NCI-H345 (cell line): ENCODE data around the gene CCDC154.
"Not testable (repeated sequence)": the region's sequence is repeated elsewhere in the genome, so short reads cannot be mapped to it uniquely, and the experiment has no call there.

Source experiments
- DNase-seq: peaks from one replicate; lab custom pipeline; 2025; lab: John Stamatoyannopoulos, UW

CCDC154 gene

GRCh38 chr16:1474082-1474795 lies 29.9 kb upstream of the CCDC154 start:
- no peak for DNase-seq

GRCh38 chr16:1472974-1473373 lies 28.6 kb upstream of the CCDC154 start:
- DNase-seq, result no peak

GRCh38 chr16:1471569-1472194 lies 27.3 kb upstream of the CCDC154 start:
- no peak for DNase-seq

- DNase-seq, result no peak
Measured at GRCh38 chr16:1470481-1471251, 26.3 kb upstream of the CCDC154 start.

- DNase-seq, result no peak
Measured at GRCh38 chr16:1469693-1470201, 25.4 kb upstream of the CCDC154 start.

GRCh38 chr16:1469141-1469540 lies 24.8 kb upstream of the CCDC154 start:
- DNase-seq, result not testable (repeated sequence)

GRCh38 chr16:1468426-1468810 lies 24.1 kb upstream of the CCDC154 start:
- DNase-seq, result no peak

GRCh38 chr16:1466968-1467521 lies 22.7 kb upstream of the CCDC154 start:
- no peak for DNase-seq

GRCh38 chr16:1466054-1466453 lies 21.7 kb upstream of the CCDC154 start:
- no peak for DNase-seq

- DNase-seq, result no peak
Measured at GRCh38 chr16:1465567-1465915, 21.2 kb upstream of the CCDC154 start.

- DNase-seq, result no peak
Measured at GRCh38 chr16:1464894-1465566, 20.7 kb upstream of the CCDC154 start.

GRCh38 chr16:1464196-1464893 lies 20.0 kb upstream of the CCDC154 start:
- no peak for DNase-seq

GRCh38 chr16:1461146-1461545 lies 16.8 kb upstream of the CCDC154 start:
- DNase-seq, result no peak

GRCh38 chr16:1460602-1461138 lies 16.3 kb upstream of the CCDC154 start:
- DNase-seq, result no peak

- DNase-seq, result no peak
Measured at GRCh38 chr16:1459967-1460366, 15.6 kb upstream of the CCDC154 start.

- no peak for DNase-seq
Measured at GRCh38 chr16:1458977-1459341, 14.6 kb upstream of the CCDC154 start.

GRCh38 chr16:1458336-1458976 lies 14.1 kb upstream of the CCDC154 start:
- no peak for DNase-seq

- DNase-seq, result no peak
Measured at GRCh38 chr16:1457489-1458245, 13.3 kb upstream of the CCDC154 start.

- no peak for DNase-seq
Measured at GRCh38 chr16:1456951-1457350, 12.6 kb upstream of the CCDC154 start.
